Loucy (cell line): ENCODE data around the gene AFF3.

Experiments
- CTCF ChIP-seq: fragments of 200-600 bp; sonication (generic); conservative IDR thresholded peaks from 2 replicates; pipeline ENCODE4 v1.5.1; 2014; ENCODE audit warnings: mild to moderate bottlenecking, antibody characterized with exemption, low read length
- EZH2phosphoT487 ChIP-seq: fragments of 200-600 bp; IDR thresholded peaks from 2 replicates; pipeline ENCODE4 v1.6.1; 2018; ENCODE audit warnings: antibody characterized with exemption, mild to moderate bottlenecking, moderate library complexity, borderline replicate concordance

GRCh38 chr2:99886418-99886817, 256.0 kb downstream of the AFF3 start:
- no peak for TF ChIP-seq CTCF
- no peak for TF ChIP-seq EZH2phosphoT487
